ENCODE measurements around the gene ZBTB7C. TPM values are rescaled to one million over a fixed set of nuclear protein-coding genes. Genes with fewer than 3 reads are reported as not detected.

The ZBTB7C gene
- polyA plus RNA-seq, 1 donor: 1.7 TPM

- no peaks in the 10 kb centered on the region for H3K27me3 ChIP-seq (ENCODE audit: control insufficient read depth, insufficient read depth, low read length)
- H3K4me1 ChIP-seq (ENCODE audit: control insufficient read depth, insufficient read depth, low read length): no peaks in the 10 kb centered on the region
- H3K9me3 ChIP-seq (ENCODE audit: control insufficient read depth, low read depth, low read length): no peaks in the 10 kb centered on the region
- no peaks in the 10 kb centered on the region for H3K36me3 ChIP-seq (ENCODE audit: control insufficient read depth, insufficient read depth, low read length)
- H3K27ac ChIP-seq (ENCODE audit: low read length): no peak overlapping the region
- WGBS (ENCODE audit: insufficient coverage, low lambda C conversion rate): 100% methylated on average over 1 of the region's 5 CpGs
- H3K4me3 ChIP-seq (ENCODE audit: low read length): no peak overlapping the region
- DNase-seq: no peak
Observed at GRCh38 chr18:48111587-48111986, 297.6 kb downstream of the ZBTB7C start.

GRCh38 chr18:48110797-48111196 lies 298.4 kb downstream of the ZBTB7C start:
- no peak for DNase-seq
- Histone ChIP-seq H3K27ac (ENCODE audit: low read length) (no peak overlapping the region), H3K36me3 (ENCODE audit: control insufficient read depth, insufficient read depth, low read length) (no peaks in the 10 kb centered on the region), H3K4me3 (ENCODE audit: low read length) (no peak overlapping the region), H3K9me3 (ENCODE audit: control insufficient read depth, low read depth, low read length) (no peaks in the 10 kb centered on the region), H3K4me1 (ENCODE audit: control insufficient read depth, insufficient read depth, low read length) (no peaks in the 10 kb centered on the region), H3K27me3 (ENCODE audit: control insufficient read depth, insufficient read depth, low read length) (no peaks in the 10 kb centered on the region)
- 100% methylated on average over 2 of the region's 7 CpGs for WGBS (ENCODE audit: insufficient coverage, low lambda C conversion rate)

- H3K27ac ChIP-seq (ENCODE audit: low read length): no peak overlapping the region
- no peaks in the 10 kb centered on the region for H3K27me3 ChIP-seq (ENCODE audit: control insufficient read depth, insufficient read depth, low read length)
- H3K4me3 ChIP-seq (ENCODE audit: low read length): no peak overlapping the region
- WGBS (ENCODE audit: insufficient coverage, low lambda C conversion rate): no CpG with 5 or more reads among the region's 6 CpGs
- no peak for DNase-seq
- H3K36me3 ChIP-seq (ENCODE audit: control insufficient read depth, insufficient read depth, low read length): no peaks in the 10 kb centered on the region
- H3K4me1 ChIP-seq (ENCODE audit: control insufficient read depth, insufficient read depth, low read length): no peaks in the 10 kb centered on the region
- H3K9me3 ChIP-seq (ENCODE audit: control insufficient read depth, low read depth, low read length): no peaks in the 10 kb centered on the region
Observed at GRCh38 chr18:48109961-48110493, 299.2 kb downstream of the ZBTB7C start.

- Histone ChIP-seq H3K4me1 (ENCODE audit: control insufficient read depth, insufficient read depth, low read length) (no peaks in the 10 kb centered on the region), H3K4me3 (ENCODE audit: low read length) (no peak overlapping the region), H3K9me3 (ENCODE audit: control insufficient read depth, low read depth, low read length) (no peaks in the 10 kb centered on the region), H3K36me3 (ENCODE audit: control insufficient read depth, insufficient read depth, low read length) (no peaks in the 10 kb centered on the region), H3K27me3 (ENCODE audit: control insufficient read depth, insufficient read depth, low read length) (no peaks in the 10 kb centered on the region), H3K27ac (ENCODE audit: low read length) (no peak overlapping the region)
- 100% methylated on average over 1 of the region's 11 CpGs for WGBS (ENCODE audit: insufficient coverage, low lambda C conversion rate)
- DNase-seq: no peak
Observed at GRCh38 chr18:48108136-48108535, 301.0 kb downstream of the ZBTB7C start.

- H3K27me3 ChIP-seq (ENCODE audit: control insufficient read depth, insufficient read depth, low read length): no peaks in the 10 kb centered on the region
- no peaks in the 10 kb centered on the region for H3K36me3 ChIP-seq (ENCODE audit: control insufficient read depth, insufficient read depth, low read length)
- H3K4me1 ChIP-seq (ENCODE audit: control insufficient read depth, insufficient read depth, low read length): no peaks in the 10 kb centered on the region
- 45% methylated on average over 4 of the region's 11 CpGs for WGBS (ENCODE audit: insufficient coverage, low lambda C conversion rate)
- H3K27ac ChIP-seq (ENCODE audit: low read length): no peak overlapping the region
- H3K9me3 ChIP-seq (ENCODE audit: control insufficient read depth, low read depth, low read length): no peaks in the 10 kb centered on the region
- H3K4me3 ChIP-seq (ENCODE audit: low read length): no peak overlapping the region
- no peak for DNase-seq
Observed at GRCh38 chr18:48106976-48107781, 302.0 kb downstream of the ZBTB7C start.

- Histone ChIP-seq H3K36me3 (ENCODE audit: control insufficient read depth, insufficient read depth, low read length) (no peaks in the 10 kb centered on the region), H3K4me3 (ENCODE audit: low read length) (no peak overlapping the region), H3K9me3 (ENCODE audit: control insufficient read depth, low read depth, low read length) (no peaks in the 10 kb centered on the region), H3K4me1 (ENCODE audit: control insufficient read depth, insufficient read depth, low read length) (no peaks in the 10 kb centered on the region), H3K27me3 (ENCODE audit: control insufficient read depth, insufficient read depth, low read length) (no peaks in the 10 kb centered on the region), H3K27ac (ENCODE audit: low read length) (no peak overlapping the region)
- WGBS (ENCODE audit: insufficient coverage, low lambda C conversion rate): no CpG with 5 or more reads among the region's 1 CpG
- DNase-seq: no peak
Observed at GRCh38 chr18:48106498-48106897, 302.7 kb downstream of the ZBTB7C start.

- WGBS (ENCODE audit: insufficient coverage, low lambda C conversion rate): no CpG with 5 or more reads among the region's 1 CpG
- Histone ChIP-seq H3K4me1 (ENCODE audit: control insufficient read depth, insufficient read depth, low read length) (no peaks in the 10 kb centered on the region), H3K27ac (ENCODE audit: low read length) (no peak overlapping the region), H3K9me3 (ENCODE audit: control insufficient read depth, low read depth, low read length) (no peaks in the 10 kb centered on the region), H3K36me3 (ENCODE audit: control insufficient read depth, insufficient read depth, low read length) (no peaks in the 10 kb centered on the region), H3K27me3 (ENCODE audit: control insufficient read depth, insufficient read depth, low read length) (no peaks in the 10 kb centered on the region), H3K4me3 (ENCODE audit: low read length) (no peak overlapping the region)
- DNase-seq: no peak
Observed at GRCh38 chr18:48105317-48105716, 303.9 kb downstream of the ZBTB7C start.

GRCh38 chr18:48104705-48105104 lies 304.5 kb downstream of the ZBTB7C start:
- DNase-seq: no peak
- no peak overlapping the region for H3K27ac ChIP-seq (ENCODE audit: low read length)
- H3K36me3 ChIP-seq (ENCODE audit: control insufficient read depth, insufficient read depth, low read length): no peaks in the 10 kb centered on the region
- no peaks in the 10 kb centered on the region for H3K4me1 ChIP-seq (ENCODE audit: control insufficient read depth, insufficient read depth, low read length)
- no peak overlapping the region for H3K4me3 ChIP-seq (ENCODE audit: low read length)
- no CpG with 5 or more reads among the region's 6 CpGs for WGBS (ENCODE audit: insufficient coverage, low lambda C conversion rate)
- no peaks in the 10 kb centered on the region for H3K27me3 ChIP-seq (ENCODE audit: control insufficient read depth, insufficient read depth, low read length)
- no peaks in the 10 kb centered on the region for H3K9me3 ChIP-seq (ENCODE audit: control insufficient read depth, low read depth, low read length)

- no peak for DNase-seq
- Histone ChIP-seq H3K36me3 (ENCODE audit: control insufficient read depth, insufficient read depth, low read length) (no peaks in the 10 kb centered on the region), H3K4me1 (ENCODE audit: control insufficient read depth, insufficient read depth, low read length) (no peaks in the 10 kb centered on the region), H3K9me3 (ENCODE audit: control insufficient read depth, low read depth, low read length) (no peaks in the 10 kb centered on the region), H3K27ac (ENCODE audit: low read length) (no peak overlapping the region), H3K4me3 (ENCODE audit: low read length) (no peak overlapping the region), H3K27me3 (ENCODE audit: control insufficient read depth, insufficient read depth, low read length) (no peaks in the 10 kb centered on the region)
- WGBS (ENCODE audit: insufficient coverage, low lambda C conversion rate): no CpG with 5 or more reads among the region's 9 CpGs
Observed at GRCh38 chr18:48100651-48101165, 308.5 kb downstream of the ZBTB7C start.

GRCh38 chr18:48100165-48100575 lies 309.0 kb downstream of the ZBTB7C start:
- H3K4me3 ChIP-seq (ENCODE audit: low read length): no peak overlapping the region
- no peaks in the 10 kb centered on the region for H3K9me3 ChIP-seq (ENCODE audit: control insufficient read depth, low read depth, low read length)
- no peaks in the 10 kb centered on the region for H3K27me3 ChIP-seq (ENCODE audit: control insufficient read depth, insufficient read depth, low read length)
- no peaks in the 10 kb centered on the region for H3K4me1 ChIP-seq (ENCODE audit: control insufficient read depth, insufficient read depth, low read length)
- no peak for DNase-seq
- WGBS (ENCODE audit: insufficient coverage, low lambda C conversion rate): 0% methylated on average over 1 of the region's 8 CpGs
- no peaks in the 10 kb centered on the region for H3K36me3 ChIP-seq (ENCODE audit: control insufficient read depth, insufficient read depth, low read length)
- no peak overlapping the region for H3K27ac ChIP-seq (ENCODE audit: low read length)

Data from large intestine (tissue), 3 donors.